BE2C (cell line): Measurements from ENCODE around the gene ABI3.

Experiments
- DNase-seq: peaks from one replicate; pipeline ENCODE4 v3.0.0-alpha.2; 2020
- H3K27me3 ChIP-seq: fragments of 250-450 bp; sonication (Bioruptor Pico); 2 replicates; pipeline ENCODE4 v1.5.1; 2020; ENCODE audit warnings: mild to moderate bottlenecking
- H3K36me3 ChIP-seq: fragments of 250-450 bp; sonication (Bioruptor Pico); 2 replicates; pipeline ENCODE4 v1.5.1; 2020; ENCODE audit warnings: mild to moderate bottlenecking
- H3K4me1 ChIP-seq: fragments of 250-450 bp; sonication (Bioruptor Pico); 2 replicates; pipeline ENCODE4 v1.5.1; 2020
- H3K4me3 ChIP-seq: 2 replicates; pipeline ENCODE4 v1.5.1; 2011; ENCODE audit warnings: low read depth, low read length
- H3K9me3 ChIP-seq: fragments of 250-450 bp; sonication (Bioruptor Pico); 2 replicates; pipeline ENCODE4 v1.5.1; 2020
- TF ChIP-seq, protein P1 (sequence below): IDR thresholded peaks from 2 replicates; pipeline ENCODE4 v1.5.1; 2012; ENCODE audit warnings: mild to moderate bottlenecking, low read depth, low read length

ABI3 gene

DNA sequence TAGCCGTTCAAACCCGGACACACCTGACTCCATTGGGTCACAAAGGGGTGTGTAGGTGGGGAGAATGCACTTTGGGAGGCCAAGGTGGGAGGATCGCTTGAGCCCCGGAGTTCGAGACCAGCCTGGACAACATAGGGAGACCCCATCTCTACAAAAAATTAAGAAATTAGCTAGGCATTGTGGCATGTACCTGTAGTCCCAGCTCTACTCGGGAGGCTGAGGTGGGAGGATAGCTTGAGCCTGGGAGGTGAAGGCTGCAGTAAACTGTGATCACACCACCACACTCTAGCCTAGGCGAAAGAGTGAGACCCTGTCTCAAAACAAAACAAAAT lies 21.0 kb downstream of the ABI3 start:
- H3K9me3 ChIP-seq: no peaks in the 10 kb centered on the region
- TF ChIP-seq, protein P1, sequence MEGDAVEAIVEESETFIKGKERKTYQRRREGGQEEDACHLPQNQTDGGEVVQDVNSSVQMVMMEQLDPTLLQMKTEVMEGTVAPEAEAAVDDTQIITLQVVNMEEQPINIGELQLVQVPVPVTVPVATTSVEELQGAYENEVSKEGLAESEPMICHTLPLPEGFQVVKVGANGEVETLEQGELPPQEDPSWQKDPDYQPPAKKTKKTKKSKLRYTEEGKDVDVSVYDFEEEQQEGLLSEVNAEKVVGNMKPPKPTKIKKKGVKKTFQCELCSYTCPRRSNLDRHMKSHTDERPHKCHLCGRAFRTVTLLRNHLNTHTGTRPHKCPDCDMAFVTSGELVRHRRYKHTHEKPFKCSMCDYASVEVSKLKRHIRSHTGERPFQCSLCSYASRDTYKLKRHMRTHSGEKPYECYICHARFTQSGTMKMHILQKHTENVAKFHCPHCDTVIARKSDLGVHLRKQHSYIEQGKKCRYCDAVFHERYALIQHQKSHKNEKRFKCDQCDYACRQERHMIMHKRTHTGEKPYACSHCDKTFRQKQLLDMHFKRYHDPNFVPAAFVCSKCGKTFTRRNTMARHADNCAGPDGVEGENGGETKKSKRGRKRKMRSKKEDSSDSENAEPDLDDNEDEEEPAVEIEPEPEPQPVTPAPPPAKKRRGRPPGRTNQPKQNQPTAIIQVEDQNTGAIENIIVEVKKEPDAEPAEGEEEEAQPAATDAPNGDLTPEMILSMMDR: no peak
- no peak for DNase-seq
- no peaks in the 10 kb centered on the region for H3K36me3 ChIP-seq
- no peaks in the 10 kb centered on the region for H3K4me1 ChIP-seq
- H3K27me3 ChIP-seq: peaks cover 28% of the 10 kb centered on the region
- no peak overlapping the region for H3K4me3 ChIP-seq

DNA sequence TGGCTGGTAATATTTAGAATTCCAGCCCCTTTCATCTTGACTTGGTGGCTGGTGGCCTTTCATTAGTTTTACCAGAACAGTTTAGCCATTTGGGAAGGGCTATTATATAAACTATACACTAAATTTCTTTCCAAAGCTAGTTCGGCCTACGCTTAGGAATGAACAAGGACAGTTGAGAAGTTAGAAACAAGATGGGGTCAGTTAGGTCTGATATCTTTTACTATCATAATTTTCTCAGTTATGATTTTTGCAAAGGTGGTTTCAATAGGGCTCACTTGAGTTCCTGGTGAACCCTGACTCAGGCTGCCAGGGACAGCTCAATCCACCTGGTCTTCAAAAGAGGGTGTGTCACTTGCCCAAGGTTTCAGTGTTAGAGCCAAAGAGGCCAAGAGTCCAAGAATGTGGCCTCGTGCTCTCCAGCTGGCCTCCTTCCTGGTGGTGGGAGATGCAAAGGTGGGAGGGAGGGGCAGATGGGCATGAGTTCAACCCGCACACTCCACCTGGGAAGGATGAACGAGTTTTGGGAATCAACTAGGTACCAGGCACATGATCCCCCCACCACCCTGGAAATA lies 24.1 kb downstream of the ABI3 start:
- no peaks in the 10 kb centered on the region for H3K36me3 ChIP-seq
- TF ChIP-seq, protein P1: no peak
- H3K4me3 ChIP-seq: no peak overlapping the region
- no peak for DNase-seq
- peaks cover 17% of the 10 kb centered on the region for H3K27me3 ChIP-seq
- H3K4me1 ChIP-seq: no peaks in the 10 kb centered on the region
- H3K9me3 ChIP-seq: no peaks in the 10 kb centered on the region

DNA sequence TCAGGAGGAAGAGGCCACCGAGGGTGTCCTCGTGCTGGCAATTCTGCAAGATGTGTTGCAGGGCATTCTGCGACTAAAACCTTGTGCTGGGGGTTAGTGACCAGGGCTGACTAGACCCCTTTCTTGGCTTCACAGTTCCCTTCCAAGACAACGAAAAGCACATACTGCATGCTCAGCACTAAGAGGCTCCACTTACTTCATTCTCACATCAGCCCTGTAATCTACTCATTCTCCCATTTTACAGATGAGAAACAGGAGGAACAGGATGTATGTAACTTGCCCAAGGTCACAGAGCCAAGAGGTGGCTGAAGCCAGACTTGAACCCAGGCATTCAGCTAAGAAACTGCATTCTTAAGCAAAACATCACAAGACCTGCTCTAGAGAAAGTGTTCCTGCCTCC lies 25.4 kb downstream of the ABI3 start:
- Histone ChIP-seq H3K9me3 (no peaks in the 10 kb centered on the region), H3K36me3 (no peaks in the 10 kb centered on the region), H3K4me1 (no peaks in the 10 kb centered on the region), H3K4me3 (no peak overlapping the region), H3K27me3 (peaks cover 9% of the 10 kb centered on the region)
- DNase-seq: no peak
- TF ChIP-seq, protein P1: no peak

DNA sequence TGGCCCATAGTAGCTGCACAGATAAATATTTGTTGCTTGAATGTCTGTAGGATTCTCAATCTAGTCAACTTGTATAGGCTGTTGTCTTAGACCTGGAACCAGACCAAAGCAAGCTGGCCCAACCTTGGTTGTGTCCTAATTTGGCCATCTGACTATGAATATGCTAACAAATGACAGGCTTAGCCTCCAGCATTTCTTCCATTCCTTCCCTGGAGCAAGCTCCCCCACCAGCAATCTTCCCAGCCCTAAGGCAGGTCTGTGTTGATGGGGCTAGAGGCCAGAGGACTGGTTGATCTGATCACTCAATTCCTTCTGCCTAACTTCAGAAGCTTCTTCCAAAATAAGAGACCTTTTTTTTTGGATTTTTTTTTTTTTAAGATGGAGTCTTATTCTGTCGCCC lies 29.5 kb downstream of the ABI3 start:
- Histone ChIP-seq H3K36me3 (no peaks in the 10 kb centered on the region), H3K4me3 (no peak overlapping the region), H3K9me3 (no peaks in the 10 kb centered on the region), H3K4me1 (no peaks in the 10 kb centered on the region), H3K27me3 (peaks cover 3% of the 10 kb centered on the region)
- DNase-seq: no peak
- TF ChIP-seq, protein P1: no peak

DNA sequence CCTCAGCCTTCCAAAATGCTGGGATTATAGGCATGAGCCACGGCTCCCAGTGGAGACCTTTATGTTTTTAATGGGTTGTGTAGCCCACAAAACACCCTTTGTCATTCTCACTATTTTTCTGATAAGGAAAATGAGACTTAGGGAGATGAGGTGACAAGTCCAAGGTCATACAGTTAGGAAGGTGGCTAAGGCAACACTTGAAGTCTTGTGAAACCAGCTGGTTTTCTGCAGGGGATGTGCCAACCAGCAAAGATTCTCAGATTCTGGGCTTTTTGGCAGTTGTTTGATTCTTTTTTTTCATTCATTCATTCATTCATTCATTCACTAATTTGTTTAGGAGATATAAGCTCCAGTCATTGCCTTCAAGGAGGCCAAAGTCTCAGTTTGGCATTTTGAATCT lies 30.1 kb downstream of the ABI3 start:
- Histone ChIP-seq H3K4me3 (no peak overlapping the region), H3K4me1 (no peaks in the 10 kb centered on the region), H3K27me3 (peaks cover 3% of the 10 kb centered on the region), H3K36me3 (no peaks in the 10 kb centered on the region), H3K9me3 (no peaks in the 10 kb centered on the region)
- TF ChIP-seq, protein P1: no peak
- DNase-seq: no peak

DNA sequence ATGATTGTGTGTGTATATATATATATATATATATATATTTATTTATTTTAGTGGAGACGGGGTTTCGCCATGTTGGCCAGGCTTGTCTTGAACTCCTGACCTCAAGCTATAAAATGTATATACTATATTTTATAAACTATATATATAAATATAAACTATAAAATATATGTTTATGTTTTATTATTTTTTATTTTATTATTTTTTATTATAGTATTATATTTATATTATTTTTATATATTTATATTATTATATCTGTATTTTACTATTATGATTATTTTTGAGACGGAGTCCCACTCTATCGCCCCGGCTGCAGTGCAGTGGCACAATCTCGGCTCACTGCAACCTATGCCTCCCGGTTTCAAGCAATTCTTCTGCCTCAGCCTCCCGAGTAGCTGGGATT lies 30.5 kb downstream of the ABI3 start:
- H3K4me3 ChIP-seq: no peak overlapping the region
- peaks cover 3% of the 10 kb centered on the region; the same call in 1 of the 2 replicates for H3K27me3 ChIP-seq
- no peaks in the 10 kb centered on the region for H3K36me3 ChIP-seq
- DNase-seq: no peak
- H3K4me1 ChIP-seq: no peaks in the 10 kb centered on the region
- no peaks in the 10 kb centered on the region for H3K9me3 ChIP-seq
- TF ChIP-seq, protein P1: no peak
